ENCODE results near the gene PCDH8.

PCDH8 gene

GRCh38 chr13:52848455-52849195 lies at the start of gene PCDH8:
Gene PCDH8, minus strand, starts transcription at chr13:52848640. Its CDS starts 204 bp downstream, at chr13:52848436.
- no peak for DNase-seq

GRCh38 chr13:52896827-52897659 lies 48.6 kb upstream of the PCDH8 start:
- no peak for DNase-seq

GRCh38 chr13:52894413-52894812 lies 46.0 kb upstream of the PCDH8 start:
- no peak for DNase-seq

DNA sequence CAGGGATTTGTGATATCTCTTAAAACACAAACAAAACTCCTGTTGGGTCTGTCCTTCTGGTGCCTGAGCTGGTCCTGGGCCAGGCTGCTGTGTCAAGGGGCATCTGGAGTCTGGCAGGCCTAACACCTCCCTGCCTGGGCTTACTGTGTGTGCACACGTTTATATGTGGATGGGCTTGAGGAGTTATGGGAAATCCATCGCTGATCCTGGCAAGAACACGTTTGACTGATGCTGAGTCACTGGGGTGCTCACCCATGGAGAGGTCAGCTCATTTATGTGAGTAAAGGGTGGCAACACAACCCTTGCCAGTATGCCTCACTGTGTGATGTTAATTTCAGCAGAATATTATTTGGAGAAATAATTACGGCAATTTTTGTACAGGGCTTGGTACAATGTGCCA lies 44.5 kb upstream of the PCDH8 start:
- no peak for DNase-seq

DNA sequence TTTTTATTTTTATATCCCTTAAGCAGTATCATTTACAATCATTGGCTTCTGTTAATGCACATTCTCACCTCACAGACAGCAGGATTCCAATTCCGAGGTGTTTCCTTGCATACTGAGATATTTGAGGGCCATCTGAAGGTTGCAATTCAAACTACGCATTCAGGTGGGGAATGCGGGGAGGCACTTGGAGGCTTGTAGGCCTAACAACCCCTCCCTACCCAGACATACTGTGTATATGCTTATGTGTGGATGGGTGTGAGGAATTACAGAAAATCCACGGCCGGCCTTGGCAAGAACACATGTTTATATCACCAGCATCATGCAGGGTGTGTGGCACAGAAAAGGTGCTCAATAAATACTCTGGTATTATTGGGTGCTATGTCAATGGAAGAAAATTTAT lies 43.3 kb upstream of the PCDH8 start:
- no peak for DNase-seq

DNA sequence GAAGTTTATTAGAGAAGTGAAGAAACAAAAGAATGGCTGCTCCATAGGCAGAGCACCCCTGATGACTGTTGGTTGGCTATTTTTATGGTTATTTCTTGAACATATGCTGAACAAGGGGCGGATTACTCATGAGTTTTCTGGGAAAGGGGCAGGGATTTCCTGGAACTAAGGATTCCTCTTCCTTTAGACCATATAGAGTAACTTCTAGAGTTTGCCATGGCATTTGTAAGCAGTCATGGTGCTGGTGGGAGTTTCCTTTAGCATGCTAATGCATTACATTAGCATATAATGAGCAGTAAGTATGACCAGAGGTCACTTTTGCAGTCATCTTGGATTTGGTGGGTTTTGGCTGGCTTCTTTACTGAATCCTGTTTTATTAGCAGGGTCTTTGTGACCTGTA lies 38.7 kb upstream of the PCDH8 start:
- DNase-seq: no peak

DNA sequence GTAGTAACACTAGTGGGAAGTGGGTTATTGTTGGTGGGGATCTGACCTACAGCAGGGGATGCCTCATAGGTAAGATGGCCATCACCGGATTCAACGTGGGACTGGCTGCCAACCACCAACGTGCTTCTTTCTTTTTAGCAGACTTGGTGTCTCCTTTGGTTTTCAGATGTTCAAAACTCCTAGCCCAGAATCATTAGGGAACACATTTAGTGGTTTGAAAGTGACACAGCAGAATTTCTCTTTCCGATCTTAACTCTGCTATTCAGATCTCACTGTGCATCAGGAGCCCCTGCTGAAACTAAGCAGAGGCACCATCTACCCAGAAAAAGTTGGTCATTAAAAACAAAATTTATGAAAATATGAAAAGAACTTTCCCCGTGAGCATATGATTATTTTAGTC lies 36.7 kb upstream of the PCDH8 start:
- no peak for DNase-seq

GRCh38 chr13:52884429-52885010 lies 36.1 kb upstream of the PCDH8 start:
- no peak for DNase-seq

- DNase-seq: no peak
Observed at GRCh38 chr13:52882785-52883184, 34.3 kb upstream of the PCDH8 start.

DNA sequence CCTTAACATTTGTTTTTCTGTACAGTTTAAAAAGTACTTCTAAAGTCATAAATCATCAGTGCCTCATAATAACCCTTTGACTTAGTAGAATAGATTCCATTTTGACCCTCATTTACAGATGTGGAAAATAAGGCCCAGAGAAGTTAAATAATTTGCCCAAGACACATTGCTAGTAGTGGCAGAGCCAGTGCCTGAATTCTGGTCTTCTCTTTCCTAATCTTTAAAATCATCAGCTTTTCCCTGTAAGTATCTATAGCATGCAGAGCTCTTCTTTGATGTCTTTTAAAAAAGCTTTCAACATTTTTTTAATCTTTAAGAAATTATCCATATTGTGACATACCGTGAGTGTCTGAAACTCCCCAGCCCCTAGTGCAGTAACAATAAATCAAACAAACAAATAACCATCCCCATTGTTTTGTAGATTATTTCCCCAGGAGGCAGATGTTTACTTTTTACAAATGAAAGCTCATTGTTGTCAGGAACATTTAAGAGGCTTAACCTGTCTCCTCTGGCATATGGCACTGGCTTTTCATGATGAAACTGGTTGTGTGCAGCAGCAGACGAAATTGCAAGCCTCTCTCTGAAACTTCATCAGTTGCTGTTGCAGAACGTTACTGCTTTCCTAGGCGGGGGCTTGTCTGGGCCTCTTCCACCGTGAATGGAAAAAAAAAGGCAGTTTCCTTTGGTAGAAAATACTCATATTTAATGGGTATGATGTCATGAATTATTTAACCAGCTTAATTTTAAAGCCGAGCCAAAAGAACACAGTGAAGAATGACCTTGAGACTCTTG lies 31.7 kb upstream of the PCDH8 start:
- no peak for DNase-seq

DNA sequence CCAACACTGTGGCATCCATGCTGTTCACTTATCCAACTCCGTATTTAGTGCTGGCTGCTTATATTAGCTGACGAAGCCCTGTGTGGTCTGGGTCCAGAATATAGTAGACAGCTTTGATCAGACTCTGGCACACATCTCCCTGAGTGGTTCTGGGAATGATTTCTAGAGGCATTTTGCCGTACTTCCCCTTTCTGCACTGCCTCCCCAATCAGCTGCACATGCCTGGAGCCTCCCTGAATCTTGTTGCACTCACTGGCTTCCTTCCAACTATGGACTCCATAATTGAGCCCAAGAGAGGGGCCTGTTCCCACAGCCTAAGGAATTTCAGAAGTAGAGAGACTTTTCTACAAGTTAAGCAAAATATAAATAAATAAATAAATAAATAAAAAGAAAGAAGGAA lies 30.4 kb upstream of the PCDH8 start:
- DNase-seq: no peak

DNA sequence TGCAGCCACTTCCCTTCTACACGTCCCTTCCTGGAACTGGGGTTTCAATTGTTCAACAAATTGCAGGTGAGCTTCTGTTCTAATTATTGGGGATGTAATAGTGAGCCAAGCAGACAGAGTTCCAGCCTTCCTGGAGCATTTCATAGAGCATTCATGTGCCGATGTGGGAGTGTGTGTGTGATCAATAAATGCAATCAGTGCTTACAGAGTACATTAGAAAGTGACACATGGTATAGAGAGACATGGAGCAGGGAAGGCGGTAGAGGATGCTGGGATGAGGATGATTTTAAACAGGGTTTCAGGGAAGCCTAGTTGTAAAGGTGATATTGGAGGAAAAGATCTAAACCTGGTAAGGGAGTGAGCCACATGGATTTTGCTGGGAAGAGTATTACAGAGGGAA lies 21.7 kb upstream of the PCDH8 start:
- no peak for DNase-seq

DNA sequence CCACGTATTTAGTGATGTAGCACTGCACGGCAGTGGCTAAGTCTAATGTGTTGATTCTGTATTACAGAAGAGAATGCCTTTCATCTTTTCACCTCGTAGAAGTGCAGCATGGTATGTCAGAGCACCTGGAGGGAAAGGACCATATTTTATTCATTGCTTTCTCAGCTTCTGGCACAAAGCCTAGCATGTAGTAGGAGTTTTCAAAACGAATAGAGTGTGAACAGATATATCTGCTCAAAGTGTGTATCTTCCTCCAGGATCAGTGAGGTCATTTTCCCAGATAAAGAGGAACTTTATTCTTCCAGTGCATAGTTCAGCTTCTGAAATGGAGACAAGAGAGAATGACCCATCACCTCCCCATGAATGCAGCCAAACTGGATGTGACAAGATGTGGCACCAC lies 21.2 kb upstream of the PCDH8 start:
- no peak for DNase-seq

DNA sequence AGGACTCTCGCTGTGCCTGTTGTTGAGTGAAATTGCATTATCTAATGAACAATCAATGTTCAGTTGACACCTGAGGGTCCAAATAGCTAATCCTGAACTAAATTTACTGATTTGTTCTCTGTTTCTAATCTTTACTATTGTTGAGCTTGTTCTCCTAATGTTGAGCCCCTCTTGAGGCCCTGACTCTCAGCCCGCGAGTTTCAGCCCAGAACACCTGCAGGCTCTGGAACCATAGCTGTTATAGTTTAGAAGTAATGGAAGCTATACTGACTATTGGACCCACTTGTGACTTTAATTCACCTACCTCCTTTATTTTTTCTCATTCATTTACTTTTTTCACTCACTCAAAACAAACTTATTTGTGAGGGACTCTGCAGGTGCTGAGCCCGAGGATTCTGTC lies 20.6 kb upstream of the PCDH8 start:
- no peak for DNase-seq

GRCh38 chr13:52868190-52868589 lies 19.8 kb upstream of the PCDH8 start:
- no peak for DNase-seq

- DNase-seq: no peak
Observed at GRCh38 chr13:52864941-52865340, 16.5 kb upstream of the PCDH8 start.

DNA sequence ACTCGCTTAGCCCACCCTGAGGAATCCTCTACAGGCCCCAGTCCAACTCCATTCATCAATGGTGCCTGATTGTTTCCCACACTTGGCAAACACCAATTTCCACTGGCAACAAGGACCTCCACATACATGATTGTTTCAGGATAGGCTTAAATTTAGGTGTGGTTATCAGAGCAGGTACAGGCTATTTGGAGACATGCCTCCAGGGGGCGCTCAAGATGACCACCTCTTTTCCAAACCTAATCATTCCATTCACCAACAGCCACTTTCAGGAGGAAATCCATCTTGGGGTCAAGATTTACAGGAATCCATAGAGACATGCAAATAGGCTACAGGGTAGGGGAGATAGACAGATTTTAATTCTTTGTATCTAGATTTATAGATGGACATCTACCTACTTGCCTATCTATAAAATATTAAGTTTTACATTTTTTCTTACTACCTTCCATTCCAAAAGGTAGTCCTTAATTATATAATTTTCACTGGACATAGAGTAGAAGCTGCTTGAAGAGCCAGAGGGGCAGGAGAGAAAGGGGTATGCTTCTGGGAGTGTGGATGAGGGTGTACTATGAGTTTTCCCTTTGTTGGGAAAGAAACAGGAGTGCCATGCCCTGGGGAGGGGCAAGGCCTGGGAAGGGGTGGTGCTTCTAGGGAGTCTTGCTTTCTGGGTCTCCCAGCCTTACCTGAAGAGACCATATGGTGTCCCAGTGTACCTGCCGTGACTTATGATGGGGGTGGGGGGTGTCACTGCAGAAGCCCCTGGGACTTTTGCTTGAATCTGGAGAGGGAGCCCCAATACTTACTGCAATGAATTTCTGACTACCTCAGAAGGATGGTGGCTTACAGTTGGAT lies 14.1 kb upstream of the PCDH8 start:
- no peak for DNase-seq

- no peak for DNase-seq
Observed at GRCh38 chr13:52852444-52852843, 4.0 kb upstream of the PCDH8 start.

DNA sequence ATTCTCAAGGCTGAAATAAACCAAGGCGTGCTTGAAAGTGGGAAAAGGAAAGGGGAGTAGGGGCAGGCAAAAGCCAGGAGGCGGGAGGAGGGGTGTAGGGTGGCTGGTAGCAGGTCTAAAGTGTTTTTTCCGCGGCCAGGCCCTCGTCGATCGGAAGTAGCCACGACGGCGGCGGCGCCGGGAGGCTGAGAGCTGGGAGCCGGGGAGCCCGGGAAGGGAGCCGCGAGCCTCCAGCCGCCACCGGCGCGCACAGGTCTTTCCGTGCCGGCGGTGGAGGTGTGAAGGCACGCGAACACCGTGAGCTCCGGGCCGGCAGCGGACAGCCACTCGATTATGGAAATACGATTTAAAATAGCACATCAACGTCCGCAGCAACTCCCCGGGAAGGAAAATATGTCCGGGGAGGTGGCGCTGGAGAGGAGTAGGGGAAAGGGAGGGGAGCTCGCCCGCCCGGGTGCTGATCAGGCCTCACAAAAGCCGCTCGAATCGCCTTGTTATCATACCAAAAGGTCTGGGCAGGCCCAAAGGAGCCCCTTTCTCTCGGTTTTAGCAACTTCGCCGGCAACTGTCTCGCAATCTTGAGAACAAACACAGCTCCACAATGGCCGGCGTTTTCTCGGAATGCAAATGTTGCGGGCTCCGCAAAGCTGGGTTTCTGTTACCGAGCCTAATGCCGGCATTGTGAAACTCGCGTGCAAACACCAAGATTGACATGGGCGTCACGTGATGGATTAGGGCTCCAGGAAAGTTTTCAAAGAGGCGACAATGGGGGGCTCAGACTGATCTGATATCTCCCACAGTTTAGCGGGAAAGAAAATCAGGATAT lies 2.9 kb upstream of the PCDH8 start:
- peak; percentile 11 for DNase-seq

- peak; percentile 26 for DNase-seq
Observed at GRCh38 chr13:52850396-52851136, 2.1 kb upstream of the PCDH8 start.

DNA sequence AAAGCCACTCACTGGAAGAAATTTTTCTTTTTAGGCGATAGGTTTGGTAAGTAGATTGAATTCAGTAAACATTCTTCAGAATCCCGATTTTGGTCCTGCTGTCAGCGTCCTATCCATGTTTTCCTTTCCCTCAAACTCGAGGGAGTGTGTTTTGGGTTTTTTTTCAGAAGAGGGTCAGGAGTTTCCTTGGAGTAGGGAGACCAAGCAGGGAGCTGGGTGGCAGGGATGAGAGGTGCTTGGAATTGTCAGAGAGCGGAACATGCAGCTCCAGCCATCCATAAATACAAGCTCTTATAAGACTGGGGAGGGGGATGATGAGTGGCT lies 1.6 kb upstream of the PCDH8 start:
- DNase-seq: no peak
